Fibroblast of lung (primary cell): Measurements from ENCODE around the gene KCNMA1.

ENCODE experiments used
- CTCF ChIP-seq, 2 donors: IDR thresholded peaks in 1 of 2; conservative IDR thresholded peaks in 1 of 2; 1 replicate in 1 of 2; 2 replicates in 1 of 2; pipeline ENCODE4 v1.5.1; 2011 to 2012; ENCODE audit warnings: low read length in 2 of 2, control low read depth in 1 of 2, inconsistent platforms in 1 of 2, low read depth in 1 of 2, mild to moderate bottlenecking in 1 of 2
- EZH2 ChIP-seq: IDR thresholded peaks from 2 replicates; pipeline ENCODE4 v1.5.1; 2012; ENCODE audit warnings: low read length, control low read depth, mild to moderate bottlenecking; ENCODE audit errors: missing control alignments

- TF ChIP-seq CTCF (conservative IDR thresholded peaks at IDR 0.05 in 1 of 2, IDR thresholded peaks at IDR 0.05 in 1 of 2; ENCODE audit: low read depth in 1 of 2, low read length in 2 of 2) (no peak), EZH2 (no peak)
These were observed 251.2 kb downstream of the KCNMA1 start for GRCh38 chr10:77386365-77386764.
